GM12878 (cell line): ENCODE data around the gene VAV2. TPM values are rescaled to one million over a fixed set of nuclear protein-coding genes. Genes with fewer than 3 reads are reported as not detected.

Source experiments
- ATAC-seq: fragments of 200-7000 bp; cut with Tn5 transposase; 3 replicates; pipeline ENCODE4 v1.9.1; 2020; ENCODE audit warnings: mild to moderate bottlenecking, moderate library complexity
- BruUV-seq: library from RNA; stranded (reverse); fragments of 400-500 nt; replicated peaks from 2 replicates; lab custom pipeline; 2021; lab: Mats Ljungman, UMichigan
- CTCF ChIA-PET: fragments of 300-600 bp; sonication (Branson Sonifier 250); formaldehyde crosslinking; extraction: SDS; loops from one replicate; lab custom pipeline; 2021; ENCODE audit warnings: inconsistent platforms; lab: Yijun Ruan, JAX
- POLR2A ChIA-PET: fragments of 350-600 bp; formaldehyde crosslinking; extraction: SDS; loops from one replicate; lab custom pipeline; 2021; ENCODE audit warnings: inconsistent platforms; lab: Charles Lee
- RAD21 ChIA-PET: fragments of 300-600 bp; sonication (Branson Sonifier 250); formaldehyde crosslinking; loops from one replicate; lab custom pipeline; 2023; ENCODE audit warnings: antibody characterized with exemption; ENCODE audit not compliant: unreplicated experiment; lab: Charles Lee
- SMC1A ChIA-PET: fragments of 300-600 bp; sonication (Branson Sonifier 250); formaldehyde crosslinking; loops from one replicate; lab custom pipeline; 2023; ENCODE audit not compliant: unreplicated experiment, uncharacterized antibody; lab: Charles Lee
- DNase-seq: peaks from one replicate; pipeline ENCODE4 v3.0.0-alpha.2; 2011; ENCODE audit warnings: low read depth, low spot score
- FAIRE-seq: peaks from 3 replicates; lab custom pipeline; 2011; peaks lifted over from hg19 to GRCh38; lab: Jason Lieb, UNC
- H2AFZ ChIP-seq: 2 replicates; pipeline ENCODE4 v1.6.0; 2011; ENCODE audit warnings: low read depth, low read length, control low read depth; ENCODE audit not compliant: control insufficient read depth
- H3K27ac ChIP-seq: 2 replicates; pipeline ENCODE4 v1.5.1; 2011; ENCODE audit warnings: control low read depth; ENCODE audit not compliant: control insufficient read depth, insufficient read depth
- H3K27me3 ChIP-seq, 2 experiments: replicated peaks in 1 of 2; 2 replicates each; pipeline versions ENCODE4 v1.6.0 to v1.6.1; 2011; ENCODE audit warnings: low read length in 1 of 2; ENCODE audit not compliant: control insufficient read depth in 2 of 2, insufficient read depth in 2 of 2
- H3K36me3 ChIP-seq, 2 experiments: 2 replicates each; pipeline ENCODE4 v1.5.1; 2011; ENCODE audit warnings: low read length in 1 of 2; ENCODE audit not compliant: control insufficient read depth in 2 of 2, insufficient read depth in 2 of 2
- H3K4me1 ChIP-seq: 2 replicates; pipeline ENCODE4 v1.6.1; 2011; ENCODE audit warnings: mild to moderate bottlenecking, low read length, moderate library complexity, mixed read lengths; ENCODE audit not compliant: control insufficient read depth, insufficient read depth
- H3K4me2 ChIP-seq: 2 replicates; pipeline ENCODE4 v1.6.0; 2011; ENCODE audit warnings: control low read depth; ENCODE audit not compliant: control insufficient read depth, insufficient read depth
- H3K4me3 ChIP-seq: fragments of 200-600 bp; sonication (generic); 2 replicates; pipeline ENCODE4 v1.5.1; 2016
- H3K79me2 ChIP-seq: 2 replicates; pipeline ENCODE4 v1.6.0; 2011; ENCODE audit warnings: low read length; ENCODE audit not compliant: control insufficient read depth, insufficient read depth
- H3K9ac ChIP-seq: 2 replicates; pipeline ENCODE4 v1.8.0; 2011; ENCODE audit warnings: low read length, control low read depth, mixed read lengths; ENCODE audit not compliant: control insufficient read depth, insufficient read depth
- H3K9me3 ChIP-seq: replicated peaks from 3 replicates; pipeline ENCODE4 v1.5.1; 2011; ENCODE audit warnings: mild to moderate bottlenecking, low read length; ENCODE audit not compliant: control insufficient read depth, insufficient read depth
- H4K20me1 ChIP-seq: 2 replicates; pipeline ENCODE4 v1.6.0; 2011; ENCODE audit not compliant: control insufficient read depth, insufficient read depth
- CEBPB ChIP-seq, 2 experiments: fragments of 150-350 bp in 1 of 2; IDR thresholded peaks; 2 replicates each; pipeline ENCODE4 v1.6.1; 2012 to 2014; ENCODE audit warnings: low read depth in 2 of 2, low read length in 2 of 2, borderline replicate concordance in 1 of 2, inconsistent platforms in 1 of 2
- CHD2 ChIP-seq: IDR thresholded peaks from 2 replicates; pipeline ENCODE4 v1.6.1; 2011; ENCODE audit warnings: low read depth, low read length, improper control_type of control experiment, borderline replicate concordance
- EP300 ChIP-seq, 2 experiments: fragments of 150-350 bp in 1 of 2; IDR thresholded peaks; 2 replicates each; pipeline ENCODE4 v1.6.1; 2011 to 2012; ENCODE audit warnings: low read depth in 2 of 2, low read length in 2 of 2, borderline replicate concordance in 1 of 2, improper control_type of control experiment in 1 of 2, inconsistent platforms in 1 of 2; ENCODE audit not compliant: control insufficient read depth in 1 of 2
- MLLT1 ChIP-seq: fragments of 450-650 bp; IDR thresholded peaks from 2 replicates; pipeline ENCODE4 v1.6.1; 2016; ENCODE audit warnings: mild to moderate bottlenecking
- MYC ChIP-seq: IDR thresholded peaks from 2 replicates; pipeline ENCODE4 v1.6.1; 2011; ENCODE audit warnings: mild to moderate bottlenecking, low read length, moderate library complexity, inconsistent platforms; ENCODE audit not compliant: insufficient read depth, insufficient replicate concordance, insufficient read length, severe bottlenecking
- NR2C1 ChIP-seq: fragments of 450-650 bp; IDR thresholded peaks from 2 replicates; pipeline ENCODE4 v1.6.1; 2017; ENCODE audit warnings: antibody characterized with exemption, mild to moderate bottlenecking, moderate library complexity
- SUZ12 ChIP-seq: fragments of 200-600 bp; sonication (generic); IDR thresholded peaks from one replicate; pipeline ENCODE4 v1.6.1; 2018; ENCODE audit warnings: antibody characterized with exemption, mild to moderate bottlenecking; ENCODE audit not compliant: unreplicated experiment
- WGBS: methylation state at CpG from one replicate; pipeline ENCODE4 v1.1.6; 2016; ENCODE audit warnings: low lambda C conversion rate; ENCODE audit not compliant: insufficient replicate concordance, insufficient coverage; ENCODE audit errors: missing lambda C conversion rate; 5-methylcytosine and 5-hydroxymethylcytosine counted together
- in situ Hi-C: fragments of 300-500 bp; cut with MboI; formaldehyde crosslinking; loops from 9 replicates; pipeline ENCODE4 v1.14.3; 2018; ENCODE audit warnings: mixed read lengths
- intact Hi-C: fragments of 100-400 bp; cut with micrococcal nuclease; formaldehyde crosslinking; loops from one replicate; pipeline ENCODE4 v1.14.2; 2022; ENCODE audit not compliant: unreplicated experiment
- polyA plus RNA-seq, 11 experiments: library from polyadenylated mRNA; depleted of rRNA in 4 of 11; unstranded in 6 of 11; stranded (reverse) in 5 of 11; fragments of >200 nt; fragmentation: Nextera tagmentation in 4 of 11; fragmentation: Illumina TruSeq in 1 of 11; extraction: Ambion mirVana in 4 of 11; extraction: Trizol in 1 of 11; gene quantifications; 1 replicate in 1 of 11; 2 replicates in 10 of 11; pipeline versions ENCODE4 v1.2.1 to v1.2.3, GENCODE V29; 2011 to 2016; ENCODE audit warnings: inconsistent platforms in 2 of 11, missing spikeins in 2 of 11, low read depth in 1 of 11
- total RNA-seq, 4 experiments: library from RNA; depleted of rRNA in 3 of 4; stranded (reverse); fragments of >200 nt in 3 of 4; fragmentation: Illumina TruSeq in 1 of 4; extraction: Trizol in 1 of 4; gene quantifications; 2 replicates each; pipeline versions ENCODE4 v1.2.1 to v1.2.3, GENCODE V29; 2013 to 2021

VAV2 gene
- total and polyA plus RNA-seq, 10 of the 15 experiments (the other 5 are each of a cell fraction or from before 2014, with no cell fraction given), result 0.13 to 43.9 (median 16.9) TPM

- Histone ChIP-seq H3K27ac (no peak overlapping the region), H3K4me2 (no peak overlapping the region), H2AFZ (no peak overlapping the region), H3K4me1 (no peaks in the 10 kb centered on the region), H3K79me2 (no peaks in the 10 kb centered on the region), H4K20me1 (no peaks in the 10 kb centered on the region), H3K36me3 (peaks cover 22 to 37% of the 10 kb centered on the region in 2 experiments), H3K9me3 (peaks cover 19% of the 10 kb centered on the region; the same call in 2 of the 3 replicates), H3K27me3 (no peaks in the 10 kb centered on the region), H3K9ac (no peak overlapping the region), H3K4me3 (no peak overlapping the region)
- FAIRE-seq, result no peak
- CTCF ChIA-PET, result interaction anchor here (2.2 kb wide), 1 partner anchor 12 kb away, joined by 9 read pairs; no protein-coding TSS in a partner anchor
- SMC1A ChIA-PET, result no interaction called here
- BruUV-seq, result no TSS peak
- ATAC-seq, result no peak
- in situ Hi-C loops (no loop called here), intact Hi-C loops (no loop called here)
- RAD21 ChIA-PET, result no interaction called here
- DNase-seq, result no peak
- POLR2A ChIA-PET, result no interaction called here
- WGBS, result 87% methylated on average over 16 of the region's 16 CpGs
- TF ChIP-seq NR2C1, result no peak
- no peak for TF ChIP-seq CEBPB (IDR thresholded peaks at IDR 0.05; ENCODE audit: borderline replicate concordance in 1 of 2, low read depth in 2 of 2, low read length in 2 of 2)
- TF ChIP-seq MYC, result no peak
- no peak for TF ChIP-seq SUZ12
- no peak for TF ChIP-seq MLLT1
- TF ChIP-seq EP300 (IDR thresholded peaks at IDR 0.05; ENCODE audit: borderline replicate concordance in 1 of 2, control insufficient read depth in 1 of 2, low read depth in 2 of 2, low read length in 2 of 2), result no peak
- no peak for TF ChIP-seq CHD2
Observed at GRCh38 chr9:133770076-133770777, 221.9 kb downstream of the VAV2 start.
